22Rv1 (cell line): ENCODE results near the gene LTBP1.

Experiments
- ZFX ChIP-seq: fragments of 450-650 bp; IDR thresholded peaks from 2 replicates; pipeline ENCODE4 v1.6.1; 2017; ENCODE audit warnings: antibody characterized with exemption, borderline replicate concordance
- TF ChIP-seq, protein P1 (sequence below): fragments of 450-650 bp; IDR thresholded peaks from 2 replicates; pipeline ENCODE4 v1.5.1; 2017; ENCODE audit warnings: mild to moderate bottlenecking

DNA sequence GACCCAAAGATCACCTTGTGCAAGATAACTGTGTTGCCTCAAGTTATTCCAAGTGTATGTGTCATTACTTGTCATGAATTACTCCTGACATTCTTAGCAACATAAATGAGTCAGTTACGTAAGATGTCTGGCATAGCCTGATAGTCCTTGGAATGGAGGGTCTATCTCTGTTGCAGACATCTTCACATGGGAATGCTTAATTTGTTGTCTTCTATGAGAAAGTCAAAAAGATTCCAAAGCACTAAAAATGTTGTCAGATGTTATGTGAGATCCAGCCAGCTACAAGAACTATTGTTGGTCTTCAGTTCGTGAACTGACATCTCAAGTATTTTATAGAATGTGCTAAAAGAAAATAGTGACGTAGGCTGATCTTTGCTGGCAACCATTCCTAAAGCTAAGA, 351.5 kb downstream of the LTBP1 start:
- TF ChIP-seq, protein P1, sequence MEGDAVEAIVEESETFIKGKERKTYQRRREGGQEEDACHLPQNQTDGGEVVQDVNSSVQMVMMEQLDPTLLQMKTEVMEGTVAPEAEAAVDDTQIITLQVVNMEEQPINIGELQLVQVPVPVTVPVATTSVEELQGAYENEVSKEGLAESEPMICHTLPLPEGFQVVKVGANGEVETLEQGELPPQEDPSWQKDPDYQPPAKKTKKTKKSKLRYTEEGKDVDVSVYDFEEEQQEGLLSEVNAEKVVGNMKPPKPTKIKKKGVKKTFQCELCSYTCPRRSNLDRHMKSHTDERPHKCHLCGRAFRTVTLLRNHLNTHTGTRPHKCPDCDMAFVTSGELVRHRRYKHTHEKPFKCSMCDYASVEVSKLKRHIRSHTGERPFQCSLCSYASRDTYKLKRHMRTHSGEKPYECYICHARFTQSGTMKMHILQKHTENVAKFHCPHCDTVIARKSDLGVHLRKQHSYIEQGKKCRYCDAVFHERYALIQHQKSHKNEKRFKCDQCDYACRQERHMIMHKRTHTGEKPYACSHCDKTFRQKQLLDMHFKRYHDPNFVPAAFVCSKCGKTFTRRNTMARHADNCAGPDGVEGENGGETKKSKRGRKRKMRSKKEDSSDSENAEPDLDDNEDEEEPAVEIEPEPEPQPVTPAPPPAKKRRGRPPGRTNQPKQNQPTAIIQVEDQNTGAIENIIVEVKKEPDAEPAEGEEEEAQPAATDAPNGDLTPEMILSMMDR: no peak
- no peak for TF ChIP-seq ZFX
